ENCODE measurements around the gene TMEM59. TPM values are rescaled to one million over a fixed set of nuclear protein-coding genes. Genes with fewer than 3 reads are reported as not detected.
"Not testable (repeated sequence)": the region's sequence is repeated elsewhere in the genome, so short reads cannot be mapped to it uniquely, and the experiment has no call there.

The TMEM59 gene
- total and polyA plus RNA-seq, 9 donors: 127 to 196 (median 153) TPM

GRCh38 chr1:54028306-54029251 is 24.4 kb downstream of the TMEM59 start:
- Histone ChIP-seq H3K9me3 (replicated peaks; ENCODE audit: control insufficient read depth, low read depth, low read length) (no peaks in the 10 kb centered on the region), H3K27me3 (ENCODE audit: control insufficient read depth, insufficient read depth, low read length) (no peaks in the 10 kb centered on the region), H3K4me1 (ENCODE audit: control insufficient read depth, insufficient read depth, low read length) (no peaks in the 10 kb centered on the region), H3K4me3 (ENCODE audit: low read length) (no peak overlapping the region), H3K36me3 (ENCODE audit: control insufficient read depth, insufficient read depth, low read length) (peaks cover 8% of the 10 kb centered on the region), H3K27ac (ENCODE audit: low read length) (no peak overlapping the region)
- no peak for DNase-seq
- WGBS (ENCODE audit: insufficient coverage): 74% methylated on average over 2 of the region's 3 CpGs

DNA sequence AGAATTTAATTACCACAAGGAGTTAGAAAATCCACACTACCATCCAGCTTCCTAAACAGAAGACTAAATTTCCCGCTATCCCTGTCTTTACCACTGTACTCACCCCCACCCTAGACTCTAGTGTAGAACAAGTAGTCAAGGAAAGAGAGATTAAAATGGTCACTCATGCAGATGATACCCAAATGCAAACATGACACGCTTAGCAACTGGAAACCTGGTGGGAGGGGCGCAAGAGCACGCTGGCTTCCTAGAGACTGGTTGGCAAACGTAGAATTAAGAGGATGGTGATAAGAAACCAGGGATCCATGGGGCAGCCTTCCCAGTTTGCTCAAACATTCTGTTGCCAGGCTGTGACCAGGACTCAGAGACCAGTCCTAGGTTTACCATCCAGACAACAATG is 25.2 kb downstream of the TMEM59 start:
- WGBS (ENCODE audit: insufficient coverage): 80% methylated on average over 1 of the region's 5 CpGs
- Histone ChIP-seq H3K36me3 (ENCODE audit: control insufficient read depth, insufficient read depth, low read length) (peaks cover 4% of the 10 kb centered on the region), H3K27me3 (ENCODE audit: control insufficient read depth, insufficient read depth, low read length) (no peaks in the 10 kb centered on the region), H3K4me1 (ENCODE audit: control insufficient read depth, insufficient read depth, low read length) (no peaks in the 10 kb centered on the region), H3K4me3 (ENCODE audit: low read length) (no peak overlapping the region), H3K27ac (ENCODE audit: low read length) (no peak overlapping the region), H3K9me3 (replicated peaks; ENCODE audit: control insufficient read depth, low read depth, low read length) (no peaks in the 10 kb centered on the region)
- DNase-seq: no peak

DNA sequence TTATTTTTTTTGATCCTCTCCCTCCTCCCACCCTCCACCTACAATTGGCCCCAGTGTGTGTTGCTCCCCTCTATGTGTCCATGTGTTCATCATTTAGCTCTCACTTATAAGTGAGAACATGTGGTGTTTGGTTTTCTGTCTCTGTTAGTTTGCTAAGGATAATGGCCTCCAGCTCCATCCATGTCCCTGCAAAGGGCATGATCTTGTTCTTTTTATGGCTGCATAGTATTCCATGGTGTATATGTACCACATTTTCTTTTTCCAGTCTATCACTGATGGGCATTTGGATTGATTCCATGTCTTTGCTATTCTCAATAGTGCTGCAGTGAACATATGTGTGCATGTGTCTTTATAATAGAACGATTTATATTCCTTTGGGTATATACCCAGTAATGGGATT is 28.2 kb downstream of the TMEM59 start:
- H3K27ac ChIP-seq (ENCODE audit: low read length); H3K9me3 ChIP-seq (replicated peaks; ENCODE audit: control insufficient read depth, low read depth, low read length); H3K27me3 ChIP-seq (ENCODE audit: control insufficient read depth, insufficient read depth, low read length); DNase-seq; H3K4me1 ChIP-seq (ENCODE audit: control insufficient read depth, insufficient read depth, low read length); H3K4me3 ChIP-seq (ENCODE audit: low read length); H3K36me3 ChIP-seq (ENCODE audit: control insufficient read depth, insufficient read depth, low read length): not testable (repeated sequence)
- no CpG with 5 or more reads among the region's 1 CpG for WGBS (ENCODE audit: insufficient coverage)

DNA sequence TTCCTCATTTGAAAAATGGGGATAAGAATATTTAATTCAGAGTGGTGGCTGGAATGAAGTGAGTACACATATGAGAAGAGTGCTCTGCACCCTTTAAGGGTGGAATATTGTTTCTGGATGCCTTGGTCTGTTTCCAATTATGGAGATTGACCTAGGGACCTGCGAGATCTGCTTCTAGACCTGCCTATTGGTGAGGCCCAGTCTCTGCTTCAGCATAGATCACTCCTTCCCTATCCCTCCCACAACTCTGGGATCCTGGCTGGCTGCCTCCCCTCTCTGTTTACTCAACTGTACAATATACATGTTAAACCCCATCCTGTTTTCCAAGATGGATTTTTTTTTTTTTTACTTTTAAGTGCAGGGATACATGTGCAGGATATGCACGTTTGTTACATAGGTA is 28.6 kb downstream of the TMEM59 start:
- H3K27me3 ChIP-seq (ENCODE audit: control insufficient read depth, insufficient read depth, low read length): no peaks in the 10 kb centered on the region
- H3K9me3 ChIP-seq (replicated peaks; ENCODE audit: control insufficient read depth, low read depth, low read length): no peaks in the 10 kb centered on the region
- WGBS (ENCODE audit: insufficient coverage): 60% methylated on average over 1 of the region's 2 CpGs
- no peak for DNase-seq
- H3K4me1 ChIP-seq (ENCODE audit: control insufficient read depth, insufficient read depth, low read length): no peaks in the 10 kb centered on the region
- no peak overlapping the region for H3K27ac ChIP-seq (ENCODE audit: low read length)
- H3K36me3 ChIP-seq (ENCODE audit: control insufficient read depth, insufficient read depth, low read length): no peaks in the 10 kb centered on the region
- H3K4me3 ChIP-seq (ENCODE audit: low read length): no peak overlapping the region

- not testable (repeated sequence) for DNase-seq; H3K4me3 ChIP-seq (ENCODE audit: low read length); H3K36me3 ChIP-seq (ENCODE audit: control insufficient read depth, insufficient read depth, low read length); H3K4me1 ChIP-seq (ENCODE audit: control insufficient read depth, insufficient read depth, low read length); H3K9me3 ChIP-seq (replicated peaks; ENCODE audit: control insufficient read depth, low read depth, low read length); H3K27ac ChIP-seq (ENCODE audit: low read length)
- 77% methylated on average over 7 of the region's 10 CpGs for WGBS (ENCODE audit: insufficient coverage)
- H3K27me3 ChIP-seq (ENCODE audit: control insufficient read depth, insufficient read depth, low read length): peaks cover 11% of the 10 kb centered on the region
Measured at GRCh38 chr1:54019562-54020176, 33.3 kb downstream of the TMEM59 start.

GRCh38 chr1:54018635-54019034 is 34.4 kb downstream of the TMEM59 start:
- no peaks in the 10 kb centered on the region for H3K4me1 ChIP-seq (ENCODE audit: control insufficient read depth, insufficient read depth, low read length)
- DNase-seq: no peak
- 79% methylated on average over 2 of the region's 5 CpGs for WGBS (ENCODE audit: insufficient coverage)
- H3K27me3 ChIP-seq (ENCODE audit: control insufficient read depth, insufficient read depth, low read length): peaks cover 11% of the 10 kb centered on the region
- no peaks in the 10 kb centered on the region for H3K36me3 ChIP-seq (ENCODE audit: control insufficient read depth, insufficient read depth, low read length)
- no peak overlapping the region for H3K27ac ChIP-seq (ENCODE audit: low read length)
- no peak overlapping the region for H3K4me3 ChIP-seq (ENCODE audit: low read length)
- no peaks in the 10 kb centered on the region for H3K9me3 ChIP-seq (replicated peaks; ENCODE audit: control insufficient read depth, low read depth, low read length)

GRCh38 chr1:54017979-54018378 is 35.0 kb downstream of the TMEM59 start, which contains the start of gene LDLRAD1:
Gene LDLRAD1 (minus strand): TSS chr1:54018186. CDS start chr1:54018112, 74 bp downstream.
- Histone ChIP-seq H3K27ac (ENCODE audit: low read length) (no peak within 1 kb of the TSS), H3K27me3 (ENCODE audit: control insufficient read depth, insufficient read depth, low read length) (peaks cover 11% of the 10 kb centered on the region), H3K4me1 (ENCODE audit: control insufficient read depth, insufficient read depth, low read length) (no peaks in the 10 kb centered on the region), H3K4me3 (ENCODE audit: low read length) (no peak within 1 kb of the TSS), H3K36me3 (ENCODE audit: control insufficient read depth, insufficient read depth, low read length) (no peaks in the 10 kb centered on the region), H3K9me3 (replicated peaks; ENCODE audit: control insufficient read depth, low read depth, low read length) (no peaks in the 10 kb centered on the region)
- no peak for DNase-seq
- 40% methylated on average over 4 of the region's 6 CpGs for WGBS (ENCODE audit: insufficient coverage)

- 29% methylated on average over 3 of the region's 8 CpGs for WGBS (ENCODE audit: insufficient coverage)
- DNase-seq: no peak
- Histone ChIP-seq H3K9me3 (replicated peaks; ENCODE audit: control insufficient read depth, low read depth, low read length) (no peaks in the 10 kb centered on the region), H3K4me3 (ENCODE audit: low read length) (no peak overlapping the region), H3K4me1 (ENCODE audit: control insufficient read depth, insufficient read depth, low read length) (no peaks in the 10 kb centered on the region), H3K27ac (ENCODE audit: low read length) (no peak overlapping the region), H3K27me3 (ENCODE audit: control insufficient read depth, insufficient read depth, low read length) (peaks cover 13% of the 10 kb centered on the region), H3K36me3 (ENCODE audit: control insufficient read depth, insufficient read depth, low read length) (no peaks in the 10 kb centered on the region)
Measured at GRCh38 chr1:54016343-54017282, 36.4 kb downstream of the TMEM59 start.

- no peak overlapping the region for H3K27ac ChIP-seq (ENCODE audit: low read length)
- H3K4me1 ChIP-seq (ENCODE audit: control insufficient read depth, insufficient read depth, low read length): no peaks in the 10 kb centered on the region
- no peaks in the 10 kb centered on the region for H3K9me3 ChIP-seq (replicated peaks; ENCODE audit: control insufficient read depth, low read depth, low read length)
- no peaks in the 10 kb centered on the region for H3K36me3 ChIP-seq (ENCODE audit: control insufficient read depth, insufficient read depth, low read length)
- no peak for DNase-seq
- WGBS (ENCODE audit: insufficient coverage): 48% methylated on average over 11 of the region's 17 CpGs
- no peak overlapping the region for H3K4me3 ChIP-seq (ENCODE audit: low read length)
- peaks cover 13% of the 10 kb centered on the region for H3K27me3 ChIP-seq (ENCODE audit: control insufficient read depth, insufficient read depth, low read length)
Measured at GRCh38 chr1:54014009-54014629, 38.9 kb downstream of the TMEM59 start.

Measured in muscle of leg (tissue), 11 donors.